SK-N-SH (cell line): ENCODE data around the gene MACROD2. TPM values are rescaled to one million over a fixed set of nuclear protein-coding genes. Genes with fewer than 3 reads are reported as not detected.
"Not testable (repeated sequence)": the region's sequence is repeated elsewhere in the genome, so short reads cannot be mapped to it uniquely, and the experiment has no call there.

Experiments used
- CTCF ChIA-PET: fragments of 300-600, 350-600 bp; formaldehyde crosslinking; extraction: SDS; loops from one replicate; lab custom pipeline; 2021; lab: Yijun Ruan, JAX
- POLR2A ChIA-PET: fragments of 350-600 bp; sonication (Branson Sonifier 250); formaldehyde crosslinking; extraction: SDS; loops from one replicate; lab custom pipeline; 2020; ENCODE audit warnings: antibody characterized with exemption, inconsistent platforms; lab: Yijun Ruan, JAX
- DNase-seq: peaks from one replicate; pipeline ENCODE4 v3.0.0; 2012
- H2AFZ ChIP-seq: fragments of 200-600 bp; sonication (generic); 2 replicates; pipeline ENCODE4 v1.8.1; 2016; ENCODE audit warnings: antibody characterized with exemption, mild to moderate bottlenecking, low read depth
- H3F3A ChIP-seq: fragments of 200-600 bp; sonication (generic); replicated peaks from 2 replicates; pipeline ENCODE3; 2016; ENCODE audit warnings: antibody characterized with exemption, mild to moderate bottlenecking; ENCODE audit not compliant: insufficient read depth
- H3K27ac ChIP-seq, 2 experiments: fragments of 200-500 bp in 1 of 2; fragments of 200-600 bp in 1 of 2; sonication (Bioruptor generic) in 1 of 2; sonication (generic), shearing (Covaris generic) in 1 of 2; 2 replicates each; pipeline versions ENCODE4 v1.5.1 to v1.6.1; 2014 to 2016; ENCODE audit warnings: low read depth in 2 of 2, inconsistent platforms in 1 of 2, low read length in 1 of 2, mild to moderate bottlenecking in 1 of 2, mixed read lengths in 1 of 2
- H3K27me3 ChIP-seq: fragments of 200-600 bp; sonication (generic), shearing (Covaris generic); 2 replicates; pipeline ENCODE4 v1.6.1; 2016; ENCODE audit warnings: mixed run types; ENCODE audit not compliant: insufficient read depth
- H3K36me3 ChIP-seq, 2 experiments: fragments of 200-500 bp in 1 of 2; fragments of 200-600 bp in 1 of 2; sonication (Bioruptor generic) in 1 of 2; sonication (generic) in 1 of 2; replicated peaks in 1 of 2; 2 replicates each; pipeline versions ENCODE3 to v1.5.1; 2014 to 2016; ENCODE audit warnings: low read length in 1 of 2, mild to moderate bottlenecking in 1 of 2; ENCODE audit not compliant: insufficient read depth in 2 of 2, control insufficient read depth in 1 of 2
- H3K4me1 ChIP-seq, 2 experiments: fragments of 200-500 bp in 1 of 2; fragments of 200-600 bp in 1 of 2; sonication (Bioruptor generic) in 1 of 2; sonication (generic), shearing (Covaris generic) in 1 of 2; 2 replicates each; pipeline versions ENCODE4 v1.5.1 to v1.6.1; 2014 to 2016; ENCODE audit warnings: low read depth in 1 of 2, low read length in 1 of 2, mixed run types in 1 of 2; ENCODE audit not compliant: insufficient read depth in 2 of 2, control insufficient read depth in 1 of 2
- H3K4me2 ChIP-seq: fragments of 200-600 bp; sonication (generic), shearing (Covaris generic); 2 replicates; pipeline ENCODE4 v1.6.1; 2017; ENCODE audit warnings: mixed run types
- H3K4me3 ChIP-seq, 2 experiments: fragments of 200-500 bp in 1 of 2; fragments of 200-600 bp in 1 of 2; sonication (Bioruptor generic) in 1 of 2; sonication (generic), shearing (Covaris generic) in 1 of 2; 2 replicates each; pipeline versions ENCODE4 v1.5.1 to v1.8.1; 2014 to 2016; ENCODE audit warnings: low read depth in 2 of 2, inconsistent platforms in 1 of 2, low read length in 1 of 2, mild to moderate bottlenecking in 1 of 2, mixed read lengths in 1 of 2, moderate library complexity in 1 of 2
- H3K79me2 ChIP-seq: fragments of 200-600 bp; sonication (generic); 2 replicates; pipeline ENCODE4 v1.8.1; 2017; ENCODE audit warnings: mild to moderate bottlenecking; ENCODE audit not compliant: insufficient read depth
- H3K9ac ChIP-seq: fragments of 200-600 bp; sonication (generic); 2 replicates; pipeline ENCODE4 v1.6.1; 2017; ENCODE audit warnings: mixed run types
- H3K9me2 ChIP-seq: fragments of 200-600 bp; sonication (generic); 2 replicates; pipeline ENCODE4 v1.6.1; 2017; ENCODE audit warnings: mixed run types
- H3K9me3 ChIP-seq: fragments of 200-600 bp; sonication (generic); 2 replicates; pipeline ENCODE4 v1.6.1; 2017; ENCODE audit warnings: mixed run types, mild to moderate bottlenecking, moderate library complexity
- H4K20me1 ChIP-seq: fragments of 200-600 bp; sonication (generic); 2 replicates; pipeline ENCODE4 v1.6.1; 2017; ENCODE audit warnings: mild to moderate bottlenecking, mixed run types; ENCODE audit not compliant: insufficient read depth
- ELF1 ChIP-seq: IDR thresholded peaks from 2 replicates; pipeline ENCODE4 v1.4.0; 2012
- EP300 ChIP-seq, 2 experiments: IDR thresholded peaks; 2 replicates each; pipeline versions ENCODE4 v1.4.0 to v1.6.1; 2012; ENCODE audit warnings: borderline replicate concordance in 1 of 2, low read depth in 1 of 2, low read length in 1 of 2
- FOSL2 ChIP-seq: IDR thresholded peaks from 2 replicates; pipeline ENCODE4 v1.4.0; 2012; ENCODE audit warnings: low read depth, mild to moderate bottlenecking, moderate library complexity, borderline replicate concordance
- GABPA ChIP-seq: IDR thresholded peaks from 2 replicates; pipeline ENCODE4 v1.4.0; 2012; ENCODE audit warnings: low read depth, mild to moderate bottlenecking
- GATA2 ChIP-seq: sonication (generic); formaldehyde crosslinking; IDR thresholded peaks from 2 replicates; pipeline ENCODE4 v1.5.0; 2020; ENCODE audit warnings: mild to moderate bottlenecking, missing genetic modification reagents
- JUND ChIP-seq: IDR thresholded peaks from 2 replicates; pipeline ENCODE4 v1.4.0; 2012
- NRF1 ChIP-seq: IDR thresholded peaks from 2 replicates; pipeline ENCODE4 v1.6.1; 2012; ENCODE audit warnings: low read depth, mild to moderate bottlenecking, low read length
- RAD21 ChIP-seq: IDR thresholded peaks from 2 replicates; pipeline ENCODE4 v1.6.1; 2012; ENCODE audit warnings: mild to moderate bottlenecking, low read length
- TCF12 ChIP-seq: IDR thresholded peaks from 2 replicates; pipeline ENCODE4 v1.4.0; 2012
- YY1 ChIP-seq: IDR thresholded peaks from 2 replicates; pipeline ENCODE4 v1.4.0; 2012; ENCODE audit warnings: low read depth, mild to moderate bottlenecking
- WGBS: methylation state at CpG from one replicate; pipeline ENCODE4 v1.1.6; 2017; ENCODE audit warnings: low lambda C conversion rate; 5-methylcytosine and 5-hydroxymethylcytosine counted together
- polyA plus RNA-seq, 3 experiments: library from polyadenylated mRNA; depleted of rRNA; stranded (reverse); fragments of >200 nt; gene quantifications; 2 replicates each; pipeline ENCODE4 v1.2.3, GENCODE V29; 2012
- TF ChIP-seq, protein P1 (sequence below): IDR thresholded peaks from 2 replicates; pipeline ENCODE4 v1.4.0; 2012; ENCODE audit warnings: low read depth
- TF ChIP-seq, protein P2 (sequence below): fragments of 150-350 bp; IDR thresholded peaks from 2 replicates; pipeline ENCODE4 v1.6.1; 2016; ENCODE audit warnings: mild to moderate bottlenecking, low read depth, low read length
- TF ChIP-seq, protein P3 (sequence below): IDR thresholded peaks from 2 replicates; pipeline ENCODE4; 2012
- TF ChIP-seq, protein P4 (sequence below): IDR thresholded peaks from 2 replicates; pipeline ENCODE4 v1.4.0; 2012; ENCODE audit warnings: low read depth, borderline replicate concordance

MACROD2 gene
- polyA plus RNA-seq, 1 of the 3 experiments (the other 2 are of a cell fraction) = 0.33 TPM

DNA sequence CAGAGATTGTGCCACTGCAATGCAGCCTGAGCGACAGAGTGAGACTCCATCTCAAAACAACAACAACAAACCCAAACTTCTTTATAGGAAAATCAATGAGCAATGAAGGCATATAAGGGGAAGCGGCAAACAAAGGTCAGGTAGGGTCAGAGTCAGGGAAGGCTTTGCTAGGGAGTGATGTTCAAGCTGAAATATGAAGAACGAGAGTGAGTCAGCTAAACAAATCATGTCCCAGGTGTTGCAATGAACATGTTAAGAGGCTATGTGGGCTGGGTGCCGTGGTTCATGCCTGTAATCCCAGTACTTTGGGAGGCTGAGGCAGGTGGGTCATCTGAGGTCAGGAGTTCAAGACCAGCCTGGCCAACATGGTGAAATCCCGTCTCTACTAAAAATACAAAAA, 3.4 kb upstream of the MACROD2 start:
- H3K27me3 ChIP-seq, H3K4me2 ChIP-seq, H3K9ac ChIP-seq, H3K9me3 ChIP-seq, H3K4me1 ChIP-seq, H3K79me2 ChIP-seq, H3K27ac ChIP-seq, H3K4me3 ChIP-seq, H4K20me1 ChIP-seq, DNase-seq, H3K9me2 ChIP-seq, POLR2A ChIA-PET, H3K36me3 ChIP-seq, H2AFZ ChIP-seq, H3F3A ChIP-seq: not testable (repeated sequence)
- CTCF ChIA-PET = interaction anchor here (1.3 kb wide), 1 partner anchor 13 kb away, joined by 3 read pairs; no protein-coding TSS in a partner anchor
- 69% methylated on average over 4 of the region's 5 CpGs for WGBS

DNA sequence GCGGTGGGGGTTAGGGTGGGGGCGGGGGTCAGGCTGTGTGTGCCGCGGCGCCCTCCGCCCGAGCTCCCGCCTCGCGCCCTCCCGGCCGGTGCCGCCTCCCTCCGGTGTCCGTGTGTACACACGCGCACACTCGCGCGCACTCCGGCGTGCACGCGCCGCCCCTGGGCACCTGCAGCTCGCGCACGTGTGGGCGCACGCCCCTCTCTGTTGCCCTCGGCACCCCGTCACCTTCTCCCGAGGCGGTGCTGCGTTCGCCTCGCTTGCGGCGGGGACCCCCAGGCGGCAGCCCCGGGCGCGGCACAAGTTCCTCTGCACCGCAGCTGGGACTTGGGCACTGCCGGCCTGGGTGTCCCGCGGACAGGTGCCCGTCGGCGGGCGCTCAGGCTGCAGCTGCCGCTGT, 525 bp downstream of the MACROD2 start:
- Histone ChIP-seq H3K9ac (no peak overlapping the region), H3K27ac (no peak overlapping the region), H3K36me3 (no peaks in the 10 kb centered on the region), H3K9me2 (no peaks in the 10 kb centered on the region), H3K4me2 (peak overlapping the region; percentile 86), H3K4me3 (peak overlapping the region; percentile 67 to 81), H2AFZ (peak overlapping the region; percentile 17; the same call in 1 of the 2 replicates), H3K4me1 (peaks cover 0 to 4% of the 10 kb centered on the region in 2 experiments; a peak in 1 of 4 replicates), H3K79me2 (no peaks in the 10 kb centered on the region), H4K20me1 (no peaks in the 10 kb centered on the region), H3K9me3 (peaks cover 4% of the 10 kb centered on the region; the same call in 1 of the 2 replicates), H3F3A (no peaks in the 10 kb centered on the region), H3K27me3 (no peaks in the 10 kb centered on the region)
- WGBS = under 1% methylated on average over 20 of the region's 52 CpGs
- CTCF ChIA-PET = interaction anchor here (0.9 to 1.0 kb wide), 2 partner anchors 9 to 41 kb away, joined by 4 read pairs; no protein-coding TSS in a partner anchor
- peak; percentile 79 for DNase-seq
- POLR2A ChIA-PET = no interaction called here
- TF ChIP-seq TCF12 (no peak), NRF1 (peak; percentile 36), GATA2 (CRISPR knock-in tag) (no peak)

DNA sequence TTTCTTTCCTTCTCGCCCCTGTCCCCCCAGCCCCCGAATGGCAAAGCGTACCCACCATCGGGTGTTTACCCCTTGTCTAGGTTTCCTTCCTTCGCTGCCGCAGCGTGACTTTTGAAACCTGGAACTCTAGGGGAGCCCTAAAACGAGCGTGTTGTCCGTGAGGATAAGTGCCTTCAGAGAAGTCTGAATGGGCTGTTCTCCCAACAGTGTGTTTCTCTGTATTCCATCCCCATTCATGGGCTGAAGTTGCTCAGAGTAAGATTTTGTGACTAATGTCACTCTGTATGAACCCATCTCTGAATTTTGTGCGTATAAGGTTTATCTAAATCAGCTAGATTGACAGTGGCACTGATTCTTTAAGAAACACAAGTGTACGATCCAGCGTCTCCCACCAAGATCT, 949 bp downstream of the MACROD2 start:
- Histone ChIP-seq H3K9me2 (no peaks in the 10 kb centered on the region), H3K27ac (no peak overlapping the region), H3K4me1 (peaks cover 0 to 4% of the 10 kb centered on the region in 2 experiments; a peak in 1 of 4 replicates), H3K27me3 (no peaks in the 10 kb centered on the region), H3K79me2 (no peaks in the 10 kb centered on the region), H3K9me3 (peaks cover 4% of the 10 kb centered on the region; the same call in 1 of the 2 replicates), H3K36me3 (no peaks in the 10 kb centered on the region), H3K4me3 (peak overlapping the region; percentile 67 to 81), H3K9ac (no peak overlapping the region), H4K20me1 (no peaks in the 10 kb centered on the region), H2AFZ (peak overlapping the region; percentile 17; the same call in 1 of the 2 replicates), H3K4me2 (peak overlapping the region; percentile 86), H3F3A (no peaks in the 10 kb centered on the region)
- no peak for DNase-seq
- CTCF ChIA-PET = interaction anchor here (0.9 to 1.2 kb wide), 3 partner anchors 9 to 208 kb away, joined by 3 to 4 read pairs (median 4); no protein-coding TSS in a partner anchor
- POLR2A ChIA-PET = no interaction called here
- no peak for TF ChIP-seq TCF12
- no peak for TF ChIP-seq JUND
- TF ChIP-seq FOSL2 = no peak
- TF ChIP-seq EP300 (IDR thresholded peaks at IDR 0.05; ENCODE audit: borderline replicate concordance in 1 of 2, low read depth in 1 of 2, low read length in 1 of 2) = no peak
- TF ChIP-seq, protein P1, sequence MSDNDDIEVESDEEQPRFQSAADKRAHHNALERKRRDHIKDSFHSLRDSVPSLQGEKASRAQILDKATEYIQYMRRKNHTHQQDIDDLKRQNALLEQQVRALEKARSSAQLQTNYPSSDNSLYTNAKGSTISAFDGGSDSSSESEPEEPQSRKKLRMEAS = no peak
- TF ChIP-seq, protein P2, sequence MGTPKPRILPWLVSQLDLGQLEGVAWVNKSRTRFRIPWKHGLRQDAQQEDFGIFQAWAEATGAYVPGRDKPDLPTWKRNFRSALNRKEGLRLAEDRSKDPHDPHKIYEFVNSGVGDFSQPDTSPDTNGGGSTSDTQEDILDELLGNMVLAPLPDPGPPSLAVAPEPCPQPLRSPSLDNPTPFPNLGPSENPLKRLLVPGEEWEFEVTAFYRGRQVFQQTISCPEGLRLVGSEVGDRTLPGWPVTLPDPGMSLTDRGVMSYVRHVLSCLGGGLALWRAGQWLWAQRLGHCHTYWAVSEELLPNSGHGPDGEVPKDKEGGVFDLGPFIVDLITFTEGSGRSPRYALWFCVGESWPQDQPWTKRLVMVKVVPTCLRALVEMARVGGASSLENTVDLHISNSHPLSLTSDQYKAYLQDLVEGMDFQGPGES = no peak
- TF ChIP-seq, protein P3, sequence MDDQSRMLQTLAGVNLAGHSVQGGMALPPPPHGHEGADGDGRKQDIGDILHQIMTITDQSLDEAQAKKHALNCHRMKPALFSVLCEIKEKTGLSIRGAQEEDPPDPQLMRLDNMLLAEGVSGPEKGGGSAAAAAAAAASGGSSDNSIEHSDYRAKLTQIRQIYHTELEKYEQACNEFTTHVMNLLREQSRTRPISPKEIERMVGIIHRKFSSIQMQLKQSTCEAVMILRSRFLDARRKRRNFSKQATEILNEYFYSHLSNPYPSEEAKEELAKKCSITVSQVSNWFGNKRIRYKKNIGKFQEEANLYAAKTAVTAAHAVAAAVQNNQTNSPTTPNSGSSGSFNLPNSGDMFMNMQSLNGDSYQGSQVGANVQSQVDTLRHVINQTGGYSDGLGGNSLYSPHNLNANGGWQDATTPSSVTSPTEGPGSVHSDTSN = no peak
- no peak for TF ChIP-seq YY1
- TF ChIP-seq, protein P4, sequence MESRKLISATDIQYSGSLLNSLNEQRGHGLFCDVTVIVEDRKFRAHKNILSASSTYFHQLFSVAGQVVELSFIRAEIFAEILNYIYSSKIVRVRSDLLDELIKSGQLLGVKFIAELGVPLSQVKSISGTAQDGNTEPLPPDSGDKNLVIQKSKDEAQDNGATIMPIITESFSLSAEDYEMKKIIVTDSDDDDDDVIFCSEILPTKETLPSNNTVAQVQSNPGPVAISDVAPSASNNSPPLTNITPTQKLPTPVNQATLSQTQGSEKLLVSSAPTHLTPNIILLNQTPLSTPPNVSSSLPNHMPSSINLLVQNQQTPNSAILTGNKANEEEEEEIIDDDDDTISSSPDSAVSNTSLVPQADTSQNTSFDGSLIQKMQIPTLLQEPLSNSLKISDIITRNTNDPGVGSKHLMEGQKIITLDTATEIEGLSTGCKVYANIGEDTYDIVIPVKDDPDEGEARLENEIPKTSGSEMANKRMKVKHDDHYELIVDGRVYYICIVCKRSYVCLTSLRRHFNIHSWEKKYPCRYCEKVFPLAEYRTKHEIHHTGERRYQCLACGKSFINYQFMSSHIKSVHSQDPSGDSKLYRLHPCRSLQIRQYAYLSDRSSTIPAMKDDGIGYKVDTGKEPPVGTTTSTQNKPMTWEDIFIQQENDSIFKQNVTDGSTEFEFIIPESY = no peak
- no peak for TF ChIP-seq GABPA
- TF ChIP-seq ELF1 = no peak
- TF ChIP-seq RAD21 = no peak
- 31% methylated on average over 13 of the region's 13 CpGs for WGBS
